ENCODE data around the gene INPP5D.

The INPP5D gene

DNA sequence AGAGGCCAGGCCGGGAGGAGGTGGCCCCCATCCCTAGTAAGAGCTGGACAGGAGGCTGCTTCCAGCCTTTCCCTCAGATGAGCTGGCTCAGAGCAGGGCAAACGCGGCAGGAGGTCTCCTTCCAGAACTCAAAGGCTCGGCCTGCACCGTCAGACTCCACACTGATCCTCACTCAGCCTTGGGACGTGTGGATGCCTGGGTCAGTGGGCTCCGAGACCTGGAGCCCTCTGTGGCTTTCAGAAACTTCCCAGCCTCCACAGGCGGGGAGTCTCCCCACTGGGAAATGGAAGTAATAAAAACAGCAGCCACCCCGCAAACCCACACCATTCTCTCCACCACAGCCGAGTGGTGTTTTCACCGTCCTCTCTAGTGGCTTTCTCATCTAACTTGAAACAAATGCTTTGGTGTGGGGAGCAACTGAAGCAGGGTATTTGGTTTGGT lies 54.3 kb downstream of the INPP5D start:
- Histone ChIP-seq H3K4me2 (ENCODE audit: insufficient read depth, low read length, poor library complexity, severe bottlenecking) (no peak overlapping the region), H3K4ac (ENCODE audit: low read length) (no peak overlapping the region), H2BK15ac (ENCODE audit: low read length) (no peak overlapping the region), H2AK5ac (ENCODE audit: low read depth, low read length) (peak overlapping the region; percentile 70), H3K18ac (ENCODE audit: low read length) (no peak overlapping the region), H4K8ac (ENCODE audit: low read depth, low read length) (no peak overlapping the region), H2BK120ac (ENCODE audit: low read depth, low read length) (no peak overlapping the region), H2BK12ac (ENCODE audit: low read length) (no peak overlapping the region), H2AFZ (ENCODE audit: low read length) (no peak overlapping the region), H3K27me3 (ENCODE audit: control insufficient read depth in 3 of 3, insufficient read depth in 3 of 3, low read depth in 1 of 3, low read length in 3 of 3) (peaks cover 0 to 3% (median 0%) of the 10 kb centered on the region in 3 experiments), H3K4me3 (ENCODE audit: low read length in 2 of 2) (no peak overlapping the region), H4K91ac (ENCODE audit: low read depth, low read length, poor library complexity) (no peak overlapping the region), H3K14ac (ENCODE audit: low read length) (no peak overlapping the region), H3K9me3 (replicated peaks in 1 of 2; ENCODE audit: control insufficient read depth in 2 of 2, insufficient read depth in 1 of 2, low read depth in 1 of 2, low read length in 2 of 2) (no peaks in the 10 kb centered on the region), H3K23ac (ENCODE audit: low read depth, low read length, poor library complexity) (no peak overlapping the region), H3K36me3 (replicated peaks in 1 of 2; ENCODE audit: control insufficient read depth in 2 of 2, insufficient read depth in 2 of 2, low read length in 2 of 2) (no peaks in the 10 kb centered on the region), H3K27ac (replicated peaks; ENCODE audit: low read length) (no peak overlapping the region), H3K79me1 (ENCODE audit: low read depth, low read length) (peaks cover 2% of the 10 kb centered on the region), H3K9ac (ENCODE audit: low read depth, low read length, poor library complexity) (no peak overlapping the region), H3K4me1 (ENCODE audit: control insufficient read depth in 2 of 2, insufficient read depth in 1 of 2, low read depth in 1 of 2, low read length in 2 of 2) (peaks cover 0 to 1% of the 10 kb centered on the region in 2 donors), H2BK5ac (ENCODE audit: low read length) (peak overlapping the region; percentile 82)
- no CpG with 5 or more reads among the region's 11 CpGs for WGBS, 2 donors (ENCODE audit: extremely low coverage in 2 of 2, insufficient read length in 2 of 2, insufficient replicate concordance in 1 of 2)
- DNase-seq (ENCODE audit: low spot score) = no peak

DNA sequence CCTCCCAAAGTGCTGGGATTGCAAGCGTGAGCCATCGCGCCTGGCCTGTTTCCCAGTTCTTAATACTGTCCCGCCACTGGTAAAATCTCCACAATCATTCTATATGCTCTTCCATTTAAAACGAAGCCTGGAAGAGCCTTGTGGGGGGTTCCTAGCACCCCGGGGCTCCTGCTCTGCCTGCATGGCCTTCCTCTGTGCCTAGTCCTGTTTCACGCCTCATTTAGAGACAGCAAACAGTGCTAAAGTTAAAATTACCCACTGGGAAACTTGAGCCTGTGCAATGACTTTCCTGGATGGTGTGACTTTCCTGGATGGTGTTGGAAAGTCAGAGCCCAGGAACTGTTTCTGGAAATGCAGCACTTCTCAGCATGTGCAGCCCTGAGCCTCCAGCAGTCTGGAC lies 55.0 kb downstream of the INPP5D start:
- Histone ChIP-seq H3K9ac (ENCODE audit: low read depth, low read length, poor library complexity) (no peak overlapping the region), H2AK5ac (ENCODE audit: low read depth, low read length) (no peak overlapping the region), H3K36me3 (replicated peaks in 1 of 2; ENCODE audit: control insufficient read depth in 2 of 2, insufficient read depth in 2 of 2, low read length in 2 of 2) (no peaks in the 10 kb centered on the region), H2AFZ (ENCODE audit: low read length) (no peak overlapping the region), H2BK5ac (ENCODE audit: low read length) (no peak overlapping the region), H2BK15ac (ENCODE audit: low read length) (no peak overlapping the region), H3K4ac (ENCODE audit: low read length) (no peak overlapping the region), H3K18ac (ENCODE audit: low read length) (peak overlapping the region; percentile 91), H2BK12ac (ENCODE audit: low read length) (no peak overlapping the region), H3K4me1 (ENCODE audit: control insufficient read depth in 2 of 2, insufficient read depth in 1 of 2, low read depth in 1 of 2, low read length in 2 of 2) (peaks cover 0 to 1% of the 10 kb centered on the region in 2 donors), H3K27me3 (ENCODE audit: control insufficient read depth in 3 of 3, insufficient read depth in 3 of 3, low read depth in 1 of 3, low read length in 3 of 3) (peaks cover 0 to 3% (median 0%) of the 10 kb centered on the region in 3 experiments), H4K8ac (ENCODE audit: low read depth, low read length) (no peak overlapping the region), H3K23ac (ENCODE audit: low read depth, low read length, poor library complexity) (no peak overlapping the region), H3K27ac (replicated peaks; ENCODE audit: low read length) (no peak overlapping the region), H3K79me1 (ENCODE audit: low read depth, low read length) (peaks cover 2% of the 10 kb centered on the region), H4K91ac (ENCODE audit: low read depth, low read length, poor library complexity) (no peak overlapping the region), H3K4me2 (ENCODE audit: insufficient read depth, low read length, poor library complexity, severe bottlenecking) (no peak overlapping the region), H3K4me3 (ENCODE audit: low read length in 2 of 2) (no peak overlapping the region), H3K9me3 (replicated peaks in 1 of 2; ENCODE audit: control insufficient read depth in 2 of 2, insufficient read depth in 1 of 2, low read depth in 1 of 2, low read length in 2 of 2) (no peaks in the 10 kb centered on the region), H3K14ac (ENCODE audit: low read length) (no peak overlapping the region), H2BK120ac (ENCODE audit: low read depth, low read length) (no peak overlapping the region)
- no CpG with 5 or more reads among the region's 7 CpGs for WGBS, 2 donors (ENCODE audit: extremely low coverage in 2 of 2, insufficient read length in 2 of 2, insufficient replicate concordance in 1 of 2)
- no peak for DNase-seq (ENCODE audit: low spot score)

GRCh38 chr2:233115741-233116140 lies 55.6 kb downstream of the INPP5D start:
- DNase-seq (ENCODE audit: low spot score) = no peak
- WGBS, 2 donors (ENCODE audit: extremely low coverage in 2 of 2, insufficient read length in 2 of 2, insufficient replicate concordance in 1 of 2) = no CpG with 5 or more reads among the region's 2 CpGs
- no peak overlapping the region for H2AK5ac ChIP-seq (ENCODE audit: low read depth, low read length)

DNA sequence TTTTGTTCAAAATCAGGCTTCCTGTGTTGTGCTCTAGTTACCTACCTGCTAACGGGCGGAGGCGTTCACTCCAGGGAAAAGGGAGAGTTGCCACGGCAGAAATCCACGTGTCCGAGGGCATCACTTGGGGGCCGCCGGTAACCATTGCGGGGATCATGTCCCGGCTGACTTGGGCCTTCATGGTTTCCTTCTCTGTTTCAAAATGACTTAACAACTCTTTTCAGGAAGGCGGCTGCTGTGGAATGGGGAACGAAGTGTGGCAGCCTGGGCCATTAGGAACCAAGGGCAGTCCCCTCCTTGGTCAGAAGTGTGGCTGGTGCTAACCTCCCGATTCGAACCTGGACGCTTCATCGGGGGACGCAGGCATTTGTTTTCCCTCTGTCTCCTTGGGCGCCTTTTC lies 56.8 kb downstream of the INPP5D start:
- H3K36me3 ChIP-seq (replicated peaks in 1 of 2; ENCODE audit: control insufficient read depth in 2 of 2, insufficient read depth in 2 of 2, low read length in 2 of 2) = no peaks in the 10 kb centered on the region
- no peak overlapping the region for H2AFZ ChIP-seq (ENCODE audit: low read length)
- H3K79me1 ChIP-seq (ENCODE audit: low read depth, low read length) = peaks cover 2% of the 10 kb centered on the region
- no peaks in the 10 kb centered on the region for H3K9me3 ChIP-seq (replicated peaks in 1 of 2; ENCODE audit: control insufficient read depth in 2 of 2, insufficient read depth in 1 of 2, low read depth in 1 of 2, low read length in 2 of 2)
- H2BK12ac ChIP-seq (ENCODE audit: low read length) = no peak overlapping the region
- H2BK5ac ChIP-seq (ENCODE audit: low read length) = no peak overlapping the region
- H3K4me1 ChIP-seq (ENCODE audit: control insufficient read depth in 2 of 2, insufficient read depth in 1 of 2, low read depth in 1 of 2, low read length in 2 of 2) = peaks cover 0 to 1% of the 10 kb centered on the region in 2 donors
- H4K8ac ChIP-seq (ENCODE audit: low read depth, low read length) = no peak overlapping the region
- no peak overlapping the region for H3K4me2 ChIP-seq (ENCODE audit: insufficient read depth, low read length, poor library complexity, severe bottlenecking)
- no peak overlapping the region for H4K91ac ChIP-seq (ENCODE audit: low read depth, low read length, poor library complexity)
- WGBS, 2 donors (ENCODE audit: extremely low coverage in 2 of 2, insufficient read length in 2 of 2, insufficient replicate concordance in 1 of 2) = no CpG with 5 or more reads among the region's 18 CpGs
- H3K27me3 ChIP-seq (ENCODE audit: control insufficient read depth in 3 of 3, insufficient read depth in 3 of 3, low read depth in 1 of 3, low read length in 3 of 3) = peaks cover 0 to 3% (median 0%) of the 10 kb centered on the region in 3 experiments
- H3K14ac ChIP-seq (ENCODE audit: low read length) = no peak overlapping the region
- no peak overlapping the region for H2BK15ac ChIP-seq (ENCODE audit: low read length)
- H3K18ac ChIP-seq (ENCODE audit: low read length) = no peak overlapping the region
- no peak overlapping the region for H3K27ac ChIP-seq (replicated peaks; ENCODE audit: low read length)
- no peak overlapping the region for H3K9ac ChIP-seq (ENCODE audit: low read depth, low read length, poor library complexity)
- H2BK120ac ChIP-seq (ENCODE audit: low read depth, low read length) = no peak overlapping the region
- no peak overlapping the region for H2AK5ac ChIP-seq (ENCODE audit: low read depth, low read length)
- H3K4ac ChIP-seq (ENCODE audit: low read length) = no peak overlapping the region
- DNase-seq (ENCODE audit: low spot score) = no peak
- no peak overlapping the region for H3K23ac ChIP-seq (ENCODE audit: low read depth, low read length, poor library complexity)
- H3K4me3 ChIP-seq (ENCODE audit: low read length in 2 of 2) = no peak overlapping the region

More at GRCh38 chr2:233115741-233116140, 55.6 kb downstream of the INPP5D start:
- Histone ChIP-seq H3K4me2 (ENCODE audit: insufficient read depth, low read length, poor library complexity, severe bottlenecking) (no peak overlapping the region), H3K4me3 (ENCODE audit: low read length in 2 of 2) (no peak overlapping the region), H3K27me3 (ENCODE audit: control insufficient read depth in 3 of 3, insufficient read depth in 3 of 3, low read depth in 1 of 3, low read length in 3 of 3) (peaks cover 0 to 3% (median 0%) of the 10 kb centered on the region in 3 experiments), H2BK120ac (ENCODE audit: low read depth, low read length) (no peak overlapping the region), H2BK5ac (ENCODE audit: low read length) (no peak overlapping the region), H3K9ac (ENCODE audit: low read depth, low read length, poor library complexity) (no peak overlapping the region), H3K27ac (replicated peaks; ENCODE audit: low read length) (no peak overlapping the region), H3K4ac (ENCODE audit: low read length) (no peak overlapping the region), H3K4me1 (ENCODE audit: control insufficient read depth in 2 of 2, insufficient read depth in 1 of 2, low read depth in 1 of 2, low read length in 2 of 2) (peaks cover 0 to 1% of the 10 kb centered on the region in 2 donors), H3K14ac (ENCODE audit: low read length) (no peak overlapping the region), H3K36me3 (replicated peaks in 1 of 2; ENCODE audit: control insufficient read depth in 2 of 2, insufficient read depth in 2 of 2, low read length in 2 of 2) (no peaks in the 10 kb centered on the region), H4K8ac (ENCODE audit: low read depth, low read length) (peak overlapping the region; percentile 29), H3K9me3 (replicated peaks in 1 of 2; ENCODE audit: control insufficient read depth in 2 of 2, insufficient read depth in 1 of 2, low read depth in 1 of 2, low read length in 2 of 2) (no peaks in the 10 kb centered on the region), H2BK15ac (ENCODE audit: low read length) (no peak overlapping the region), H4K91ac (ENCODE audit: low read depth, low read length, poor library complexity) (no peak overlapping the region), H3K23ac (ENCODE audit: low read depth, low read length, poor library complexity) (no peak overlapping the region), H2AFZ (ENCODE audit: low read length) (no peak overlapping the region), H3K79me1 (ENCODE audit: low read depth, low read length) (peaks cover 2% of the 10 kb centered on the region), H2BK12ac (ENCODE audit: low read length) (no peak overlapping the region), H3K18ac (ENCODE audit: low read length) (peak overlapping the region; percentile 91)

All from neuronal stem cell (in vitro differentiated cells).